ENCODE results near the gene RND1.

The RND1 gene

GRCh38 chr12:48828841-48829575, 36.7 kb downstream of the RND1 start:
- Histone ChIP-seq H3K27ac (no peak overlapping the region), H3K4me2 (no peak overlapping the region), H4K20me1 (peaks cover 89% of the 10 kb centered on the region), H3K4me1 (peaks cover 8% of the 10 kb centered on the region), H3K9ac (no peak overlapping the region), H3K4me3 (no peak overlapping the region), H3K9me3 (no peaks in the 10 kb centered on the region), H3K36me3 (peaks cover 100% of the 10 kb centered on the region), H3K27me3 (no peaks in the 10 kb centered on the region)
- TF ChIP-seq Cebpa-rat (IDR thresholded peaks at IDR 0.05) = no peak

- no peak for TF ChIP-seq Cebpa-rat (IDR thresholded peaks at IDR 0.05)
Measured at GRCh38 chr12:48828293-48828692, 37.4 kb downstream of the RND1 start.

DNA sequence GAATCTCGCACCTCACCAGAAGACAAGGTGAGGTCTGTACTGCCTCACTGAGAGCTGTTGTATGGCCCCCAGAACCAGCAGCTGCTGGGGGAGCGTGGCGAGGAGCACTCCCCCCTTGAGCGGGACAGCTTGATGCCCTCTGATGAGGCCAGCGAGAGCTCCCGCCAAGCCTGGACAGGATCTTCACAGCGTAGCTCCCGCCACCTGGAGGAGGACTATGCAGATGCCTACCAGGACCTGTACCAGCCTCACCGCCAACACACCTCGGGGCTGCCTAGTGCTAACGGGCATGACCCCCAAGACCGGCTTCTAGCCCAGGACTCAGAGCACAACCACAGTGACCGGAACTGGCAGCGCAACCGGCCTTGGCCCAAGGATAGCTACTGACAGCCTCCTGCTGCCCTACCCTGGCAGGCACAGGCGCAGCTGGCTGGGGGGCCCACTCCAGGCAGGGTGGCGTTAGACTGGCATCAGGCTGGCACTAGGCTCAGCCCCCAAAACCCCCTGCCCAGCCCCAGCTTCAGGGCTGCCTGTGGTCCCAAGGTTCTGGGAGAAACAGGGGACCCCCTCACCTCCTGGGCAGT, 38.1 kb downstream of the RND1 start:
- Histone ChIP-seq H3K27me3 (no peaks in the 10 kb centered on the region), H3K9me3 (no peaks in the 10 kb centered on the region), H3K4me1 (peaks cover 8% of the 10 kb centered on the region), H4K20me1 (peaks cover 92% of the 10 kb centered on the region), H3K4me2 (no peak overlapping the region), H3K4me3 (no peak overlapping the region), H3K9ac (no peak overlapping the region), H3K27ac (no peak overlapping the region), H3K36me3 (peaks cover 100% of the 10 kb centered on the region)
- no peak for TF ChIP-seq Cebpa-rat (IDR thresholded peaks at IDR 0.05)

More at GRCh38 chr12:48828293-48828692, 37.4 kb downstream of the RND1 start:
- no peak overlapping the region for H3K4me3 ChIP-seq
- H3K36me3 ChIP-seq = peaks cover 100% of the 10 kb centered on the region
- H3K9ac ChIP-seq = no peak overlapping the region
- H3K4me1 ChIP-seq = peaks cover 8% of the 10 kb centered on the region
- H3K9me3 ChIP-seq = no peaks in the 10 kb centered on the region
- H3K27ac ChIP-seq = no peak overlapping the region
- no peaks in the 10 kb centered on the region for H3K27me3 ChIP-seq
- H4K20me1 ChIP-seq = peaks cover 92% of the 10 kb centered on the region
- no peak overlapping the region for H3K4me2 ChIP-seq

DNA sequence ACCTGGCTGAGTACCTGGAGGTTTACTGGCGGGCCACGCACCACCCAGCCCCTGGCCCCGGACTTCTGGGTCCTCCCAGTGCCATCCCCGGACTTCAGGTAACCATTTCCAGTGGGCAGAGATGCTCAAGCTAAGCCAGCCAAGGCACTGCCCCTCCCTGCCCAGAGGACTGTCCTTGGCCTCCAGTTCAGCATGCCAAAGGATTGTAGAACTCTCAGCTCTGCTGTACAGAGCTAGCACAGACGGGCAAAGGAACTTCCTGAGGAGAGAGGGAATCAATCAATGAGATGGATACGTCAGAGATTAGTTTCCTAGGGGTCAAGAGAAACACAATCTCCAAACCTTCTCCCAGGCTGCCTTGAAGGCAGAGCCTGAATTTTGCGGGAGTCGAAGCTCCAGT, 38.6 kb downstream of the RND1 start:
- Histone ChIP-seq H3K9me3 (no peaks in the 10 kb centered on the region), H3K27ac (no peak overlapping the region), H4K20me1 (peaks cover 92% of the 10 kb centered on the region), H3K4me1 (peaks cover 8% of the 10 kb centered on the region), H3K4me2 (no peak overlapping the region), H3K36me3 (peaks cover 100% of the 10 kb centered on the region), H3K27me3 (no peaks in the 10 kb centered on the region), H3K9ac (no peak overlapping the region), H3K4me3 (no peak overlapping the region)
- no peak for TF ChIP-seq Cebpa-rat (IDR thresholded peaks at IDR 0.05)

DNA sequence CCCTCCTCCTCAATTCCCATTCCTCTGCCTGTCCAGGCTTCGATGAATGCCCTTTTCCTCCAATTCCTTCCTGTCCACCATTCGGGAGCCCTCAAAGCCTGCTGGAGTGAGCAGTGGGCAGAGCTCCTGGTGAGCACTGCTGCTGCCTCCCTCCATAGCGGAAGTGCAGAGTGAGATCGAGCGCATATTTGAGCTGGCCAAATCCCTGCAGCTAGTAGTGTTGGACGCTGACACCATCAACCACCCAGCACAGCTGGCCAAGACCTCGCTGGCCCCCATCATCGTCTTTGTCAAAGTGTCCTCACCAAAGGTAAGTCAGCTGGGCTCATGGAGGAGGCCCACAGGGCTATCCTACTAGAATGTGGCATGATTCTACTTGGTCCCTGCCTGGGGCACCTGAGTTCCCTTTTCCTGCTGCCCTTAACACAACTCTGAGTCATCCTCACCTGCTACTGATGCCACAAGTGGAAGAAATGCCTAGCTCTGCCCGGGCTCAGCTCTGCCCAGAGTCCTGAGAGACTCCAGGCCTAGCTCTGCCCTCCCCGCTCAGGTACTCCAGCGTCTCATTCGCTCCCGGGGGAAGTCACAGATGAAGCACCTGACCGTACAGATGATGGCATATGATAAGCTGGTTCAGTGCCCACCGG, 39.3 kb downstream of the RND1 start:
- Histone ChIP-seq H3K36me3 (peaks cover 96% of the 10 kb centered on the region), H4K20me1 (peaks cover 91% of the 10 kb centered on the region)
- no peak for TF ChIP-seq Cebpa-rat (IDR thresholded peaks at IDR 0.05)

GRCh38 chr12:48824905-48825304, 40.8 kb downstream of the RND1 start:
- no peaks in the 10 kb centered on the region for H3K27me3 ChIP-seq
- no peak overlapping the region for H3K27ac ChIP-seq
- H4K20me1 ChIP-seq = peaks cover 89% of the 10 kb centered on the region
- no peak overlapping the region for H3K4me2 ChIP-seq
- H3K9me3 ChIP-seq = no peaks in the 10 kb centered on the region
- peaks cover 89% of the 10 kb centered on the region for H3K36me3 ChIP-seq
- no peak overlapping the region for H3K9ac ChIP-seq
- TF ChIP-seq Cebpa-rat (IDR thresholded peaks at IDR 0.05) = no peak
- no peak overlapping the region for H3K4me3 ChIP-seq
- H3K4me1 ChIP-seq = peaks cover 13% of the 10 kb centered on the region

More for the DNA sequence above, 39.3 kb downstream of the RND1 start:
- Histone ChIP-seq H3K4me3 (no peak overlapping the region), H3K4me2 (no peak overlapping the region), H3K27me3 (no peaks in the 10 kb centered on the region), H3K9ac (no peak overlapping the region), H3K9me3 (no peaks in the 10 kb centered on the region), H3K4me1 (peaks cover 8% of the 10 kb centered on the region), H3K27ac (no peak overlapping the region)

DNA sequence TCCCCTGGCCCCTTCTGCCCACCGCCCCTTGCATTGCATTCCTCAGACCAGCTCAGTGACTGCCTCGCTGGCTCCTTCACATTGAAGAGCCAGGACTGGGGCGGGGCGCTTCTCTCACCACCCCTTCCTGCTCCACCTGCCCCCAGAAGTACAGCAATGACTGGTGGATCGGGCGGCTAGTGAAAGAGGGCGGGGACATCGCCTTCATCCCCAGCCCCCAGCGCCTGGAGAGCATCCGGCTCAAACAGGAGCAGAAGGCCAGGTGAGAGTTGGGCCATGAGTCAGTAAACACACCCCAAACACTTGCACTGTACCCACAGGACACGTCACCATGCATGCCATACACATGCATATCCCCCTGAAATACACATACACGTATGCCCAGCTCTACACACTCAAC, 41.6 kb downstream of the RND1 start:
- H3K27me3 ChIP-seq = no peaks in the 10 kb centered on the region
- peaks cover 85% of the 10 kb centered on the region for H3K36me3 ChIP-seq
- H3K4me1 ChIP-seq = peaks cover 19% of the 10 kb centered on the region
- H3K4me2 ChIP-seq = no peak overlapping the region
- no peak for TF ChIP-seq Cebpa-rat (IDR thresholded peaks at IDR 0.05)
- no peak overlapping the region for H3K9ac ChIP-seq
- peaks cover 89% of the 10 kb centered on the region for H4K20me1 ChIP-seq
- no peaks in the 10 kb centered on the region for H3K9me3 ChIP-seq
- H3K4me3 ChIP-seq = no peak overlapping the region
- H3K27ac ChIP-seq = no peak overlapping the region

DNA sequence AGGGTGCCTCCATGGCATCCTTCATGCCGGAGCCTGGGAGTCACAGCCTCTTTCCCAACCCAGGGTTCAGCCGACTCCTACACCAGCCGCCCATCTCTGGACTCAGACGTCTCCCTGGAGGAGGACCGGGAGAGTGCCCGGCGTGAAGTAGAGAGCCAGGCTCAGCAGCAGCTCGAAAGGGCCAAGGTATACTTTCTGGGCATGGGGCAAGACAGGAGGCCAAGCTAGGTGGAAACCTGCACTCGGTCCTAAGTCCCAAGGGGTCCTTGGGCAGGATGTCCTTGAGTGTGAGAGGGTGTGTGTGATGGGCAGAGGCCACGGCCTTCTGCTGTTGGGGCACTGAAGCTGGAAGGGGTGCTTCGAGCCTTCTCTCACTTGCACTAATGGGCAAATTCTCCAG, 42.4 kb downstream of the RND1 start:
- H3K4me2 ChIP-seq = no peak overlapping the region
- no peak overlapping the region for H3K27ac ChIP-seq
- no peak for TF ChIP-seq Cebpa-rat (IDR thresholded peaks at IDR 0.05)
- H3K36me3 ChIP-seq = peaks cover 77% of the 10 kb centered on the region
- H3K9ac ChIP-seq = no peak overlapping the region
- H4K20me1 ChIP-seq = peaks cover 81% of the 10 kb centered on the region
- no peaks in the 10 kb centered on the region for H3K27me3 ChIP-seq
- H3K9me3 ChIP-seq = no peaks in the 10 kb centered on the region
- H3K4me1 ChIP-seq = peaks cover 21% of the 10 kb centered on the region
- H3K4me3 ChIP-seq = no peak overlapping the region

DNA sequence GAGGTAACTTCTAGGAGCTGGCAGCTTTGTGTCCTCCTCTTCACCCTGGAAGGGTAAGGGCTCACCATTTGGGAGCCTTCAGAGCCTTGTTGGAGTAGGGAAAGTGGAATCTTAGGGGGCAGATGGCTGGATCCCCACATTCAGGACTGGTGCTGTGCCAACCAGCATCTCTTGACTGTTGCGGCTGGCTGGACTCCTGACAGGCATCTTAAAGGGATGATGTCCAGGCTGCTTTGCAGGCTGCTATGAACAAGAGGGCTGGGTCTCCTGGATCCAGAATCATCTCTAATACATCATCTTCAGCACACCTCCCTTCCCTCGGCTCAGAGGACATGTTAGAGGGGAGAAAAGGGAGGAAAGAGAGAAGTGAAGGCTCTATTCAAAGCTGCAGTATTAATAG, 43.0 kb downstream of the RND1 start:
- H3K4me3 ChIP-seq = no peak overlapping the region
- no peaks in the 10 kb centered on the region for H3K27me3 ChIP-seq
- H3K36me3 ChIP-seq = peaks cover 71% of the 10 kb centered on the region
- H3K9me3 ChIP-seq = no peaks in the 10 kb centered on the region
- peaks cover 23% of the 10 kb centered on the region for H3K4me1 ChIP-seq
- peaks cover 75% of the 10 kb centered on the region for H4K20me1 ChIP-seq
- no peak overlapping the region for H3K4me2 ChIP-seq
- H3K27ac ChIP-seq = no peak overlapping the region
- no peak overlapping the region for H3K9ac ChIP-seq
- no peak for TF ChIP-seq Cebpa-rat (IDR thresholded peaks at IDR 0.05)

DNA sequence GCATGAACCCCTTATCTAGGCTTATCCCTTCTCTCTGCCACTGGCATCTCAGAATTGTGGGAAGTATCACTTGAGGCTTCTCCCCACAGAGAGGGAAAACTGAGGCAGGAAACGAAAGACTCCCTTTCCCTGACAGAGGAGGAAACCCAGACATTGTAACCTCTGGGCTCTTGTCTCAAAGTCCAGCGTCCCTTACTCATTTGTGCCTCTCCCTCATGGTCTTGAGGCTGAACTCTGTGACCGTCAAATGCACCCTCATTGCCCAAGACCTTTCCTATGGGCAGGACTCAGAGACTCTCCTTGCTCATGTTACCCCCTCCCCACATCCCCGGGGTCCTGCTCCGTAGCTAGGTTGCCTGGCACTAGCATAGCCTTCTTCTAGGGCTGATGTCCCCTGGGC, 43.5 kb downstream of the RND1 start:
- H3K9me3 ChIP-seq = no peaks in the 10 kb centered on the region
- TF ChIP-seq Cebpa-rat (IDR thresholded peaks at IDR 0.05) = no peak
- H3K4me1 ChIP-seq = peaks cover 29% of the 10 kb centered on the region
- H3K36me3 ChIP-seq = peaks cover 65% of the 10 kb centered on the region
- H3K4me2 ChIP-seq = no peak overlapping the region
- H4K20me1 ChIP-seq = peaks cover 69% of the 10 kb centered on the region
- no peak overlapping the region for H3K4me3 ChIP-seq
- no peaks in the 10 kb centered on the region for H3K27me3 ChIP-seq
- no peak overlapping the region; the same call in 1 of the 2 replicates for H3K9ac ChIP-seq
- no peak overlapping the region for H3K27ac ChIP-seq

All from BLaER1 (cell line).